Loucy (cell line): ENCODE results near the gene TGFBI.

Experiments used
- H2AFZ ChIP-seq: fragments of 200-600 bp; sonication (generic); 2 replicates; pipeline ENCODE4 v1.6.0; 2016; ENCODE audit warnings: antibody characterized with exemption, mild to moderate bottlenecking, low read length, moderate library complexity
- H3F3A ChIP-seq: fragments of 200-600 bp; 2 replicates; pipeline ENCODE4 v1.6.0; 2016; ENCODE audit warnings: antibody characterized with exemption, low read depth, mild to moderate bottlenecking
- H3K27me3 ChIP-seq: fragments of 200-600 bp; sonication (generic); 2 replicates; pipeline ENCODE4 v1.6.1; 2014; ENCODE audit warnings: low read length, mild to moderate bottlenecking; ENCODE audit not compliant: insufficient read depth, poor library complexity, severe bottlenecking
- H3K36me3 ChIP-seq: fragments of 200-600 bp; sonication (generic); 2 replicates; pipeline ENCODE4 v1.6.1; 2016; ENCODE audit warnings: low read length; ENCODE audit not compliant: insufficient read depth
- H3K4me1 ChIP-seq: fragments of 200-600 bp; sonication (generic); 2 replicates; pipeline ENCODE4 v1.5.1; 2014; ENCODE audit warnings: low read length, mild to moderate bottlenecking; ENCODE audit not compliant: insufficient read depth, poor library complexity, severe bottlenecking
- H3K4me2 ChIP-seq: fragments of 200-600 bp; sonication (generic); 2 replicates; pipeline ENCODE4 v1.6.0; 2014; ENCODE audit warnings: antibody characterized with exemption, low read length, low read depth, mild to moderate bottlenecking; ENCODE audit not compliant: poor library complexity, severe bottlenecking
- H3K4me3 ChIP-seq: fragments of 200-600 bp; sonication (generic); 2 replicates; pipeline ENCODE4 v1.5.1; 2014; ENCODE audit warnings: low read length, mild to moderate bottlenecking, mixed read lengths; ENCODE audit not compliant: poor library complexity, severe bottlenecking
- H3K79me2 ChIP-seq: fragments of 200-600 bp; sonication (generic); 2 replicates; pipeline ENCODE4 v1.6.1; 2014; ENCODE audit warnings: low read length; ENCODE audit not compliant: insufficient read depth
- H3K9ac ChIP-seq: fragments of 200-600 bp; sonication (generic); 2 replicates; pipeline ENCODE4 v1.6.0; 2014; ENCODE audit warnings: mild to moderate bottlenecking, low read depth, low read length, moderate library complexity; ENCODE audit not compliant: poor library complexity, severe bottlenecking
- H3K9me2 ChIP-seq: fragments of 200-600 bp; sonication (generic); replicated peaks from 2 replicates; pipeline ENCODE4 v1.6.1; 2016; ENCODE audit warnings: low read depth, low read length, mixed read lengths
- H3K9me3 ChIP-seq: fragments of 200-600 bp; sonication (generic); 2 replicates; pipeline ENCODE4 v1.6.1; 2014; ENCODE audit warnings: mild to moderate bottlenecking, antibody characterized with exemption, low read length, low read depth; ENCODE audit not compliant: insufficient read depth
- H4K20me1 ChIP-seq: fragments of 200-600 bp; sonication (generic); 2 replicates; pipeline ENCODE4 v1.6.0; 2014; ENCODE audit warnings: antibody characterized with exemption, low read length, mild to moderate bottlenecking; ENCODE audit not compliant: insufficient read depth, poor library complexity, severe bottlenecking
- CTCF ChIP-seq: fragments of 200-600 bp; sonication (generic); conservative IDR thresholded peaks from 2 replicates; pipeline ENCODE4 v1.5.1; 2014; ENCODE audit warnings: mild to moderate bottlenecking, antibody characterized with exemption, low read length
- EZH2phosphoT487 ChIP-seq: fragments of 200-600 bp; IDR thresholded peaks from 2 replicates; pipeline ENCODE4 v1.6.1; 2018; ENCODE audit warnings: antibody characterized with exemption, mild to moderate bottlenecking, moderate library complexity, borderline replicate concordance

The TGFBI gene

GRCh38 chr5:136000147-136000546 is 28.6 kb upstream of the TGFBI start:
- H3K27me3 ChIP-seq = peaks cover 7% of the 10 kb centered on the region
- H3K9me2 ChIP-seq = no peaks in the 10 kb centered on the region
- no peak overlapping the region for H3K4me3 ChIP-seq
- no peaks in the 10 kb centered on the region for H3K79me2 ChIP-seq
- no peak overlapping the region for H3K4me2 ChIP-seq
- no peaks in the 10 kb centered on the region for H3K4me1 ChIP-seq
- no peak overlapping the region for H2AFZ ChIP-seq
- no peak for TF ChIP-seq EZH2phosphoT487
- H3K36me3 ChIP-seq = no peaks in the 10 kb centered on the region
- no peaks in the 10 kb centered on the region for H4K20me1 ChIP-seq
- no peaks in the 10 kb centered on the region for H3K9me3 ChIP-seq
- no peak overlapping the region for H3K9ac ChIP-seq
- H3F3A ChIP-seq = no peaks in the 10 kb centered on the region

GRCh38 chr5:136000932-136001331 is 27.9 kb upstream of the TGFBI start:
- no peaks in the 10 kb centered on the region for H3K79me2 ChIP-seq
- H4K20me1 ChIP-seq = no peaks in the 10 kb centered on the region
- no peaks in the 10 kb centered on the region for H3K9me2 ChIP-seq
- no peaks in the 10 kb centered on the region for H3K4me1 ChIP-seq
- no peak for TF ChIP-seq CTCF
- no peak for TF ChIP-seq EZH2phosphoT487
- H3K4me2 ChIP-seq = no peak overlapping the region
- peaks cover 7% of the 10 kb centered on the region for H3K27me3 ChIP-seq
- no peak overlapping the region for H3K9ac ChIP-seq
- H3K36me3 ChIP-seq = no peaks in the 10 kb centered on the region
- no peak overlapping the region for H2AFZ ChIP-seq
- no peaks in the 10 kb centered on the region for H3K9me3 ChIP-seq
- H3F3A ChIP-seq = no peaks in the 10 kb centered on the region
- H3K4me3 ChIP-seq = no peak overlapping the region

GRCh38 chr5:136001466-136001981 is 27.3 kb upstream of the TGFBI start:
- Histone ChIP-seq H3K79me2 (no peaks in the 10 kb centered on the region), H3K36me3 (no peaks in the 10 kb centered on the region), H3K4me1 (no peaks in the 10 kb centered on the region), H3K9ac (no peak overlapping the region), H4K20me1 (no peaks in the 10 kb centered on the region), H3K4me3 (no peak overlapping the region), H3K27me3 (peaks cover 5% of the 10 kb centered on the region), H3K4me2 (no peak overlapping the region), H3K9me2 (no peaks in the 10 kb centered on the region), H3F3A (no peaks in the 10 kb centered on the region), H3K9me3 (no peaks in the 10 kb centered on the region), H2AFZ (no peak overlapping the region)
- TF ChIP-seq EZH2phosphoT487 (no peak), CTCF (no peak)

- Histone ChIP-seq H3K27me3 (no peaks in the 10 kb centered on the region), H3K4me1 (no peaks in the 10 kb centered on the region), H3K36me3 (no peaks in the 10 kb centered on the region), H3K79me2 (no peaks in the 10 kb centered on the region), H3F3A (no peaks in the 10 kb centered on the region), H3K9ac (no peak overlapping the region), H4K20me1 (no peaks in the 10 kb centered on the region), H3K9me2 (no peaks in the 10 kb centered on the region), H3K4me3 (no peak overlapping the region), H3K4me2 (no peak overlapping the region), H2AFZ (no peak overlapping the region), H3K9me3 (no peaks in the 10 kb centered on the region)
- TF ChIP-seq EZH2phosphoT487 (no peak), CTCF (no peak)
Observed at GRCh38 chr5:136004436-136004835, 24.4 kb upstream of the TGFBI start.
